HG03280 (cell line): ENCODE data around the gene OMP.

Source experiments
- ATAC-seq: cut with Tn5 transposase; IDR thresholded peaks from one replicate; pipeline ENCODE4 v1.9.1; 2021; ENCODE audit warnings: mild to moderate bottlenecking, moderate library complexity; ENCODE audit not compliant: unreplicated experiment

Gene OMP

DNA sequence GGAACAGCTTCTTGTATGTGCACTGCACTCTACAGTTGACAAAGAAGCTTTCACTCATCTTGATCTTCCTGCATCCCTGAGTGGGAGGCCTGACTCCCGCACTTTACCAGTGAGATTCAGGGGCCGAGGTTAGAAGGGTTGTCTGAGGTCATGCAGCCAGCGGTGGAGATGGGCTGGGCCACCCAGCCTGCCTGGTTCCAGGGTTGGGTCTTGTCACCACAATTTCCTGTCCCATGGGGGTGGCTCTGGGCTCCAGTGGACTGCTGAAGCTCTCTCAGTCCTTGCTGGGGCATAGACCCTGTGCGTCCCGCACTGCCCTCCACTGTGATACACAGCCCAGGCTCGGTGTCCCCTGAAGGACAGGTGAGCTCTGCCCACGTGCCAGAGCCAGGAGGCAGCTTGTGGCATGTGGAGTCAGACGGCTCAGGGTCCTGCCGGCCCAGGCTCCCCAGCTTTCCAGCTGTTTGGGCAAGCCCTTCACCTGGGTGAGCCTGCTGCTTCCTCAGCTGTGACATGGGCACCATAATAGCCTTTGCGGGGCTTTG, 18.5 kb downstream of the OMP start:
- no peak for ATAC-seq

GRCh38 chr11:77121876-77122575, 19.4 kb downstream of the OMP start:
- ATAC-seq: no peak

- no peak for ATAC-seq
Observed at GRCh38 chr11:77122576-77123212, 20.1 kb downstream of the OMP start.

- no peak for ATAC-seq
Observed at GRCh38 chr11:77123591-77123990, 21.0 kb downstream of the OMP start.

DNA sequence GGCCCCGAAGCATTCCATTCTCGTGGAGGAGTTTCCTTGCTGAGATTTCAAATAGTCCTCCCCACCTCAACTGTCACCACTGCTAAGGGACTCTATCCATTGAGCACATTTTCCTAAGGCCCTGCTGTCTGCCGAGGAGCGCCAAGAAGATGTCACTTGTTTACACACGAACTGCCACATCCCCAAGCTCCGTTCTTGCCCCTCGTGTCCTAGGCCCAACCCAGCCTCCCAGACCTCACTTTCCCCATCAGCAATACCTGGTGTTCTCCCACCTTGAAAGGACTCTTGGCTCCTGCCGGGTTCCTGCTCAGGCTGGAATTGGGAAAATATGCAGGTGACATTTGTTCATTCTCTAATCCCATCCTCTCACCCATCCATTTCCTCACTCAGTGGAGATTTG, 21.4 kb downstream of the OMP start:
- ATAC-seq: no peak

- no peak for ATAC-seq
Observed at GRCh38 chr11:77124488-77124887, 21.8 kb downstream of the OMP start.

DNA sequence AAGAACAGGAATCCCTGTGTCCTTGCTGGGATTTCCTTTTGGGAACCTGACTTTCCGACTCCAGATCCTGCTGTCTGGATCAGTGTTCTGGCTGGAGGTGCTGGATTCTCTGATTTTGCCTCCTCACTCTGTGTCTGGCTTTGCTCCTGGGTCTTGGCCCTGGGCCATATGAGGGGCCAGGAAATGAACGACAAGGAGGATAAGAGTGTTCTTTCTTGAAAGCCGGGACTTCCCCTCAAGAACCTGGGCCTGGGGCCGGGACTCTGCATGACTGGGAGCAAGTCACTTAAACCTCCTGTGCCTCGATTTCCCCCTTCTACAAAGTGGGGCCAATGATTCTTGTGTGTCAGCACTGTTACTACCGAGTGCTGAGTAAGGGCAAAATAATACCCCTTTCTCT, 22.6 kb downstream of the OMP start:
- no peak for ATAC-seq

DNA sequence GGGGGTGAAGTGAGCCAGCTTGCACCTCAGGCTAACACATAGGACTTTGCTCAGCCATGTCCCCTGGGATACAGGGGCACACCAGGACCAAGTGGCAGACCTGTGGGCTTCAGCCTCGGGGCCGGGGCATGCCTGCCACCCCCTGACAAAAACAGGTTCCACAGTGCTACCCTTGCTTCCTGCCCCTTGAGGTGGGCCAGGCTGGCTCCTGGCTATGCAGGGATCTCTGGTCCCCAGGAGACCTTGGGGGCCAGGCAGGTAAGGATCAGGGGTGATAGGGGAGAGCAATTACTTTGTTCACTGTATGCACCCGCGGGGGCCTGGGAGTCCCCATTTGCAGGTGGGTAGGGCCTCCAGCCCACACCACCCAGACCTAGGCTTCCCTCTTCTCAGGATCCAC, 23.1 kb downstream of the OMP start:
- ATAC-seq: no peak

- no peak for ATAC-seq
Observed at GRCh38 chr11:77126156-77126775, 23.6 kb downstream of the OMP start.

DNA sequence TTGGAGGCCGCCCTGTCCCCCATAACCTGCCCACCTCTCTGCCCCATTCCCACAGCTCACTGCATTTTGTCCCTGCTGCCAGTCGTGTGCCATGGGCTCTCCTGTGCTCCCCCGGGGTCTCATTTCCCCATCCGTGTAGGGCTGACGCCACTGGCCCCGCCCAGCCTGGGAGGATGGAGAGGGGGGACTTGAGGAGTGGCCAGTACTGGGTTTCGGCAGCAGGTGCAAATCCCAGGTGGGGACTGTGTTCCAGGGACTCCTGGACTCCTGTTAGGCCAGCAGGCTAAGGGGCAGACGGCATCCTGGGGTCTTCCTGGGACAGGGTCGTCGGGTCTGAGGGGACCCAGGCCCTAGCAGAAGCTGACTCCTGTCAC, 24.2 kb downstream of the OMP start:
- no peak for ATAC-seq

GRCh38 chr11:77127235-77127911, 24.7 kb downstream of the OMP start:
- ATAC-seq: no peak

DNA sequence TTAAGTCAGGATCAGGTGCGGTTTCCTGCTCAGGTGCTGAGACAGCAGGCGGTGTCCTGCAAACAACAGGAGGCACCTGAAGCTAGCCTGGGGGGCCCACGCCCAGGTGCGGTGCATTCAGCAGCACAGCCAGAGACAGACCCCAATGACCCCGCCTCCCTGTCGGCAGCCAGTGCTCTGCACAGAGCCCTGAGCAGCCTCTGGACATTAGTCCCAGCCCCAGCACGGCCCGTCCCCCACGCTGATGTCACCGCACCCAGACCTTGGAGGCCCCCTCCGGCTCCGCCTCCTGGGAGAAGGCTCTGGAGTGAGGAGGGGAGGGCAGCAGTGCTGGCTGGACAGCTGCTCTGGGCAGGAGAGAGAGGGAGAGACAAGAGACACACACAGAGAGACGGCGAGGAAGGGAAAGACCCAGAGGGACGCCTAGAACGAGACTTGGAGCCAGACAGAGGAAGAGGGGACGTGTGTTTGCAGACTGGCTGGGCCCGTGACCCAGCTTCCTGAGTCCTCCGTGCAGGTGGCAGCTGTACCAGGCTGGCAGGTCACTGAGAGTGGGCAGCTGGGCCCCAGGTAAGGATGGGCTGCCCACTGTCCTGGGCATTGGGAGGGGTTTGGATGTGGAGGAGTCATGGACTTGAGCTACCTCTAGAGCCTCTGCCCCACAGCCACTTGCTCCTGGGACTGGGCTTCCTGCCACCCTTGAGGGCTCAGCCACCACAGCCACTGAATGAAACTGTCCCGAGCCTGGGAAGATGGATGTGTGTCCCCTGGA, 25.5 kb downstream of the OMP start, which contains the start of gene MYO7A:
TSS of gene MYO7A (plus strand) at position 327 of the 772 bp plus-strand sequence. CDS start 2,389 bp downstream, outside the sequence.
- ATAC-seq: no peak

- ATAC-seq: no peak
Observed at GRCh38 chr11:77129069-77129841, 26.6 kb downstream of the OMP start.

DNA sequence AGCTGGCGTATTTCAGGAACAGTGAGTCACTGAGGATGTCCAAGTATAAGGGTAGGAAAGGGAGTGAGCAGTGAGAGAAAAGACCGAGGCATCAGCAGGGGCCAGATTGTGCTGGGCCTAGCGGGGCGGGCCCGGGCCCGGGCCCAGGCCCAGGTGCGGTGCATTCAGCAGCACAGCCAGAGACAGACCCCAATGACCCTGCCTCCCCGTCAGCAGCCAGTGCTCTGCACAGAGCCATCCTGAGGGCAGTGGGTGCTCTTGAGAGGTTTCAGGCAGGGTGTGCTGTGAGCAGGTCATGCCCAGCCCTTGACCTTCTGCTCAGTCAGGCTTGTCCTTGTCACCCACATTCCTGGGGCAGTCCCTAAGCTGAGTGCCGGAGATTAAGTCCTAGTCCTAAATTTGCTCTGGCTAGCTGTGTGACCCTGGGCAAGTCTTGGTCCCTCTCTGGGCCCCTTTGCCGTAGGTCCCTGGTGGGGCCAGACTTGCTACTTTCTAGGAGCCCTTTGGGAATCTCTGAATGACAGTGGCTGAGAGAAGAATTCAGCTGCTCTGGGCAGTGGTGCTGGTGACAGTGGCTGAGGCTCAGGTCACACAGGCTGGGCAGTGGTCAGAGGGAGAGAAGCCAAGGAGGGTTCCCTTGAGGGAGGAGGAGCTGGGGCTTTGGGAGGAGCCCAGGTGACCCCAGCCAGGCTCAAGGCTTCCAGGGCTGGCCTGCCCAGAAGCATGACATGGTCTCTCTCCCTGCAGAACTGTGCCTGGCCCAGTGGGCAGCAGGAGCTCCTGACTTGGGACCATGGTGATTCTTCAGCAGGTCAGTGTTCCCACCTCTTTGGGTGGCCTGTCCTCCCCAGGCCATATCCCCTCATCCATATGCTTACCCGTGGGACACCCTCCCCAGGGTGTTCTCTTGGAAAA, 27.5 kb downstream of the OMP start:
- ATAC-seq: no peak

GRCh38 chr11:77130763-77131513, 28.3 kb downstream of the OMP start:
- no peak for ATAC-seq

- ATAC-seq: no peak
Observed at GRCh38 chr11:77131560-77131959, 28.9 kb downstream of the OMP start.

DNA sequence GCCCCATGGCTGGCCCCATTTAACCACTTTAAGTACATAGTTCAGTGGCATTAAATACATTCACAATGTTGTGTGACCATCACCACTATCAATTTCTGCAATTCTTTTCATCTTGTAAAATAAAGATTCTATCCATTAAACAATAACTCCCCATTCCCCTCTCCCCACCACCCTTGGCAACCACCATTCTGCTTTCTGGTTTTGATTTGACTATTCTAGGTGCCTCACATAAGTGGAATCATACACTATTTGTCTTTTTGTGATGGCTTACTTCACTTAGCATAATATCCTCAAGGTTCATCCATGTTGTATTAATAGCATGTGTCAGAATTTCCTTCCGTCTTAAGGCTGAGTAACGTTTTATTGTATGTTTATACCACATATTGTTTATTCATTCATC, 32.4 kb downstream of the OMP start:
- no peak for ATAC-seq

DNA sequence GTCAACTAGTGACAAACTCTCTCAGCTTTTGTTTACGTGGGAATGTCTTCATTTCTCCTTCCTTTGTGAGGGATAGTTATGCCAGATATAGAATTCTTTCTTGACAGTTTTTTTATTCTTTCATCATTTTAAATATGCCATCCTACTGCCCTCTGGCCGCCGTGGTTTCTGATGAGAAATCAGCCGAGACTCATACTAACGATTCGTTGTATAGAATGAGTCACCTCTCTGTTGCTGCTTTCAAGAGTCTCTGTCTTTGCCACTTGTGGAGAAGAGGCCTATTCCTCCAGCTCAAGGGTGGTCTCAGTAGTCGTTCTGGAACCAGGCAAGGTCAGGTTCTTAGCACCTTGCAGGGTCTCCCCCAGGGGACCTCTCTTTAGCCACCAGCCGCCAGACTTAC, 33.4 kb downstream of the OMP start:
- no peak for ATAC-seq
